ENCODE measurements around the gene MCL1.
"Not testable (repeated sequence)": the region's sequence is repeated elsewhere in the genome, so short reads cannot be mapped to it uniquely, and the experiment has no call there.

MCL1 gene

DNA sequence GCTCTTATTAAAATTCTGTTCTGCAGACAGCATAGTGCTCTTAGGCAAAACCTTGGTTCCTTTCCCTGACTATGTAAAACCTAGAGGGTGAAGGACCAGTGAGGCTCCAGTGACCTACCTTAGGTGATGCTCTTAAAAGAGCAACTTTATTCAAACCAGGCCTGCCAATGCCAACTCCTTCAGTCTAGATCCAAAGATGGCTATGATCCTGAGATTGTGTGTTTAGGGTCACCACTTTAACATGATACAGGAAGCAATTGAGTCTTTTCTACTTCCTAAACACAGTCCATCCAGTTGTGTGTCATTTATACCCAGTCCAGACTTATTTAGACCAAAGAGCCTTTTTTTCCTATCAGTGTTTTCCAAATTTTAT is 10.8 kb downstream of the MCL1 start:
- DNase-seq (ENCODE audit: low read depth in 2 of 2), result no peak

DNA sequence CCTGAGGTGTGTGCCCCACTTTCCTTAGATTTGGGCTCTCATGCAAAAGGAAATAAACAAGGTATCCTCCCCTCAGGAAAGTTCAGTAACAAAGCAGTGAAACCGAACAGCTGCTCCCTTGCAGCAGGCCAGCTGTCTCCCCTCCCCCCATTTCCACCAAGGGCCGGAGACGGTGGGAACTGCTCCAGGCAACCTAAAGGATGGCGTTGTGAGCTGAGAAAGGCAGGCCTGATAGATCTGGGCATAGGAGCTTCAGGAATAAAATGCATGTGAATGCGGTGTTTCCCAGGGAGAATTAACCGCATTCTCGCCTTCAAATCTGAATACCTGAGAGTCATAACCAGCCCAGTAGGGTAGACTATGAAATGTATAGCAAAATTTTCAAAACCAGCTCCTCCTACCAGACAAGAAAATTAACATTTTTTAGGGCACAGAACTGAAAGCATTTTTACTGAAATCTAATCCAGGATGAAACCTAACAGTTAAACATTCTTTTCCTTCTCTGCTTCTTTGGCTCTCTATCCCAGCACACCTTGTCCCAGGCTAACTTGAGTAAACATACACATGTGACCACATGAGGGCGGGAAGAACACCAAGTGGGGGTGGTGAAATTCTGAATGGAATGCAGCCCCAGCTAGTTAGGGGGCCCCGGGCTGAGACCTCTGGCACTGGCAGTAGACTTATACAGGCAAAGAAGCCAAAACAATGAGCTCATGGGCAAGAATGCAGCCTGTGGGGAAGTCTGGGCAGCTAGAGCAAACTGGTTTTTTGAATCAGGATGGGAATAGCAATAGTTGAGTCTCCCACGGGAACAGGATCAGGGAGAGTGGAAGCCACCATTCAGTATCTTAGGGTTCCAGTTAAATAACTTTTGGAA is 11.5 kb downstream of the MCL1 start:
- no peak for DNase-seq (ENCODE audit: low read depth in 2 of 2)

DNA sequence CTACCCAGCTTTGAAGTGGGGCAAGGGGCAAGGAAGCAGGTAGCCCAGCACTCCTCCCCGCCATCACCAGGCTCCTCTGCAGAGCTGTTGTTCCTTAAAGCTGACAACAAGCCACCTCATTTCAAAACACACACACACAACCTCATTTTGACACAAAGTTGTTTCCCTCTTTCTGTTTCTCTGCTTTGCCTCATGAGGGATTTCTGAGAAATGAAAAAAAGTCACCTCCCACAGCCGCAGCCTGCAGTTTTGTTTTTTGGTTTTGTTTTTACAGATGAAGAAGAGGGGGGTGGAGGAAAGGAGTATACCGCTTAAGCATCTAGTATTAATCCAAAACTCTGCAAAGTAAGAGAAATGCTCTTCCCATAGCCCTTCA is 12.1 kb downstream of the MCL1 start:
- no peak for DNase-seq (ENCODE audit: low read depth in 2 of 2)

DNA sequence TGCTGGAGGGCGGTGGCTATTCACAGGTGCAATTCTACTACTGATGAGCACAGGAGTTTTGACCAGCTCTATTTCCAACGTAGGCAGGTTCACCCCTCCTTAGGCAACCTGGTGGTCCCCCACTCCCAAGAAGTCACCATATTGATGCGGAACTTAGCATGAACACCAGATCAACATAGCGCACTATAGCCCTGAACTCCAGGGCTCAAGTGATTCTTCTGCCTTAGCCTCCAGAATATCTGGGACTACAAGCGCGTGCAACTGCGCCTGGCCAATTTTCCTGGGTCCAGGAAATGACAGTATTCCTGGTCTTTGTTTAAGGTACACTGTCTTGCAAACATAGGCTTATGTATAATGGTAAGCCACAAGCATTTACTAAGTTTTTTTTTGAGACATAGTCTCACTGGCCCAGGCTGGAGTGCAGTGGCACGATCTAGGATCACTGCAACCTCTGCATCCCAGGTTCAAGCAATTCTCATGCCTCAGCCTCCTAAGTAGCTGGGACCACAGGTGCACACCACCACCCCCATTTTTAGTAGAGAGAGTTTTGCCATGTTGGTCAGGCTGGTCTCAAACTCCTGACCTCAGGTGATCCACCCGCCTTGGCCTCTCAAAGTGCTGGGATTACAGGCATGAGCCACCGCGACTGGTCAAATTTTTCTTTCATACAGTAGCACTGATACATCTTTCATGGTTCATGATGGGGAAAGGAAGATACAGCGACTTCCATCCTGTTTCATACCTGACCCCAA is 12.6 kb downstream of the MCL1 start:
- no peak for DNase-seq (ENCODE audit: low read depth in 2 of 2)

DNA sequence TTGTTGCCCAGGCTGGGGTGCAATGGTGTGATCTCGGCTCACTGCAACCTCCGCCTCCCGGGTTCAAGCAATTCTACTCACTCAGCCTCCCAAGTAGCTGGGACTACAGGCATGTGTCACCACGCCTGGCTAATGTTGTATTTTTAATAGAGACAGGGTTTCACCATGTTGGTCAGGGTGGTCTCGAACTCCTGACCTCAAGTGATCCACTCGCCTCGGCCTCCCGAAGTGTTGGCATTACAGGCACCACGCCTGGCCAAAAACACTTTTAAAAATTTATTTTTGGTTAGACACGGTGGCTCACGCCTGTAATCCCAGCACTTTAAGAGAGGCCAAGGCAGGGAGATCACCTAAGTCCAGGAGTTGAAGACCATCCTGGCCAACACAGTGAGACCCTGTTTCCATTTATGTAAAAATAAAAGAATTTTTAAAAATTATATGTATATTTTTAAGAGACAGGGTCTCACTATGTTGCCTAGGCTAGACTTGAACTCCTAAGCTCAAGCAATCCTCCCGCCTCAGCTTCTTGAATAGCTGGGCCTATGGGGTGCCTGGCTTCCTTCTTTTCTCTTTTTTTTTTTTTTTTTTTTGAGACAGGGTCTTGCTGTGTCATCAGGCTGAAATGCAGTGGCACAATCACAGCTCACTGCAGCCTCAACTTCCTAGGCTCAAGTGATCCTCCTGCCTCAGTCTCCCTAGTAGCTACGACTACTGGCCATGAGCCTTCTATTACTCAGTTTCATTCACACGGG is 14.0 kb downstream of the MCL1 start:
- DNase-seq (ENCODE audit: low read depth in 2 of 2), result not testable (repeated sequence)

DNA sequence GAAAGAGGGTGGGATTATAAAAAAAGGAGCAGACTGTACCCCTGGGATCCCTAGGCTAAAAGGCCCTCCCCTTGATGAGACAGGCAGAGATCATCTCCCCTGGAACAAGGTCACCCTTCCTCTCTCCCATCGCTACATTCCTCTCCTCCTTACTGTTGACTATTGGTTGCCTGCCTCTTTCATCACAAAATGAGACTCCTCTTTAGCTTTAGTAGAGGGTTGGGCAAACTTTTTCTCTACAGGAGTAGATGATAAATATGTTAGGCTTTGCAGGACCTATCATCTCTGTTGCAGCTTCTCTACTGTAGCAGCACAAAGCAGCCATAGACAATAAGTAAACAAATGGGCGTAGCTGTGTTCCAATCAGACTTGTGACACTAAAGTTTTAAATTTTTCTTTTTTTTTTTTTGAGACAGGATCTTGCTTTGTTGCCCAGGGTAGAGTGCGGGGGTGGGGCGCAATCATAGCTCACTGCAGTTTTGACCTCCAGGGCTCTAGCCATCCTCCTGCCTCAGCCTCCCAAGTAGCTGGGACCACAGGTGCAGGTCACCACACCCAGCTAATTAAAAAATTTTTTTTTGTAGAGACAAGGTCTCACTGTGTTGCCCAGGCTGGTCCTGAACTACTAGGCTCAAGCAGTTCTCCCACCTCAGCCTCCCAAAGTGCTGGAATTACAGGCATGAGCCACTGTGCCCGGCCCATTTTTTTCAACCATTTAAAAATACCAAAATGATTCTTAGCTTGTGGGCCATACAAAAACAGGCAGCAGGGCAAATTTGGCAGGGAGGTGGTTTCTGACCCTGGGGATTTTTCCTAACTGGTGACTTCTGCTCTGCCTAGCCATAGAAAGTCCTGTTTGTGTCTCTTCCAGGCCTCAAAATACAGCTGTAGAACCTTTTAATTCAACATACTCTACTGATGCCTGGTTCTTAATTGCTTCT is 15.1 kb downstream of the MCL1 start:
- DNase-seq (ENCODE audit: low read depth in 2 of 2), result no peak

DNA sequence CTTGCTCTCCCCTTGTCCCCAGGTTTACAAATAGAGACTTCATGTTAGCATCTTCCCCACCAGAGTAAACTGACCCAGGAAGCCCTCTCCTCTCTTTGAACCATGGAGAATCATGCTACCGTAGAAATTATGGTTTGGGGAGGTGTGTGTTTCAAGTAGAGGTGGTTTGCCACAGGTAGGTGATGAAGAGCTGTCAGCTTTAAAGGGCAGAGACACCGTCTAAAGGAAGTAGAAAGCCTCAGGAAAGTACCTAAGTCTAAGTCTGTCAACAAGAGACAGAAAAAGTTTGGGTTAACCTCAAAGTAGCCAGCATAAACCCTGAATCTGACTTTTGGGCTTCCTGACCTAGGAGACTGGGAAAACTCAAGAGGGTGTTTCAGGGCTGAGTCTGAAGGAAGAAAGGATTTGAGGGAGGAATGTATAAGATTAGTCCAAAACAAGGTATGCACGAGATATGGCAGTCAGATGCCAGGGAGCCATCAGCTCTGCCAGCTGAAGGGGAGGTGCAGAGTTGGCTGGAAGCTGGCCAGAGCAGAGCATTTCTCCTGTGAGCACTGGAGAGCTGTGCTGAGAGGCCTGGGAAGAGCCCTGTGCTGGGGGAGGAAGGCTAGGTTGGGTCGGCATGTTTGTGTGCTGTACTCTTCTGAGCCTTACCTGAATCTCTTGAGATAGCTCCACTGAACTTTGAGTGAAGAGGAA is 15.9 kb downstream of the MCL1 start:
- no peak for DNase-seq (ENCODE audit: low read depth in 2 of 2)

DNA sequence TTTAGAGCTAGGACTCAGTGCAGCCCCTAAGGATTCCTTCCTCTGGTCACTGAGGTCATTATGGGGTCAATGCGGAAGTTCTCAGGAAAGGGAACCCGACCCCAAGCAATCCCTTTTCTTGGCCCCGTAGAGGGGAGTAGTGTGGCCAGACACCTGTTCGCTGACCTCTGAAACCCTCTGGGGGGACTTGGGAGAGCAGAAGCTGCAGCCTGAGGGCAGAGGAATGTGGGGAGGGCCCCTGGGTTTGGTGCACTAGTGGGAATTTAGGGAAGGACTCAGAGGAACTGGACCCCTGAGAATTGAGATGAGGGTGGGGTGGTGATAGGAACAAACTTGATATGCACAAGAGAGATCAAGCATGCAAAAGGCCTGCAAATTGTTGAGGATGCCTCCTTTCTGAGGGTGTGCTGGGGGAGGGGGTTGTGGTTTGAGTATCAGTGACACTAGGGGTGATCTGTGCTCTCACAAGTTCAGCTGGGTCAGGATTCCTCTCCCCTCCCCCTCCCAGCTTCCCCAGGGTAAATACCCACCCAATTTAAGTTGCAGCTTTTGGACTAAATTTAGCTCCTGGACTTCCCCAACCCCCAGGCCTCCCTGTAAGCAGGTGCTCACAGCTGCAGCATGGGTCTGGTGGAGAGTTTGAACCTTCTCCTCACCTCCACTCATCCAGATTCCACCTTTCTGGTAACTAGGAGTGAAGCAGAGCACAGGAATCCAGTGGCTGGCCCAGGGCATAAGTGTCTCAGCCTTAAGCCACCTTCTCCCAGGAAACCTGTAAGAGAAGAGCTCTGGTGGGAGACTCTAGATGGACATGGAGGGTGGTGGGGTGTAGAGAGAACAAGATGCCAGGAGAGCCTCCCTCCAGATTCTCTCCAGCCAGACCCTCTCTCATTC is 16.7 kb downstream of the MCL1 start:
- DNase-seq (ENCODE audit: low read depth in 2 of 2), result peak in 1 of 2 donors; percentile 46

DNA sequence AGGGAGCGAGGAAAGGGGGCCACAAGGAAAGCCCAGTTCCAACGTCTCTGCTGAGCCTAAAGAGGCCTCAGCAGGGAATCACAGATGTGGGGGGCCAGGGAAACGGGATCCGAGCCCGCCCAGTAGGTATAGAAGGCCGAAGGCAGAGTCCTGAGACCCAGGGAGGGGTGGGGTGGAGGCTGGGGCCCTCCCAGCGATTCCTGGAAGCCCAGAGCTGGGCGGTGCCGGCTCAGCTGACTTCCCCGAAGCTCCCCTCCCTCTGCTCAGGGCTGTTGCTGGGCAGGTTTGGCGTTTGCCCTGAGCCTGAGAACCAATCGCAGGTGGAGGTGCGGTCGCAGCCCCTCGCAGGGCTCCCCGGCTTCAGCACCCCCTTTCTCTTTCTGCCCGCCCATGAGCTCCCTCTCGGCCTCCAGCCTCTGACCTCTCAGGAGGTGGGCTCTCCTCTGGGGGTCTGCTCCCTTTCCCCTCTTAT is 17.4 kb downstream of the MCL1 start:
- peak; percentile 79 to 81 for DNase-seq (ENCODE audit: low read depth in 2 of 2)

DNA sequence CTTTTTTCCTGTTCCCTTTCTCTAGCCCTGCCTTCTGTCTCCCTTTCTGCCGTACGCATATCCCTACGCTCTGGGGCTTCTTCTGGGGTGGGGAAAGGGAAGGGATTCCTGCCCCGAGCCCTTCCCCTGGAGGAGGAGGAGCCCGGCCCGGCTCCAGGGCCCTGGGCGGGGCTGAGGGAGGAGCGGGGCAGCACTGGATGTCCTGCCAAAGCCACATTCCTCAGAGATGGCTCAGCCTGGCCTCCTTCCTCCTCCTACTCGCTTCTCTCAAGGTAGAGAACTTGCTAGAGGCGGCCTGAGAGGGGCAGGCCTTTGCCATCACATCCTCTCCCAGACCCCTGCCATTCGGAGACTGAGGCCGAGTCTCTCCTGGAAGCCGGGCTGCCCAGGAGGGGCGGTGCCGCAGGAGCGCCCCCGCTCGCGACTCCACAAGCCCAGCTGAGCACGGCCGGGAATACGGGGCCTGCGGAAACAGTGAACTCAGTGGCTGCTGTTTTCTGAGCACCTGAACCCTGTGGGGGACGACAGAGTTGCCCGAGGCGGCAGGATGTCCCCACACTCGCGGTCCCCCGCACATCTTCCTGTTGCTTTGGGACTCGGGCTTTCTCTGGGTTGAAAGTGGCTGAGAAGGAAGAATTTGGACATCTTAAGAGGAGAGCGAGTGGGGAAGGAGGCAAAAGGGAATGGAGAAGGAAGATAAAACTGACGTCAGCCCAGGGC is 18.0 kb downstream of the MCL1 start:
- DNase-seq (ENCODE audit: low read depth in 2 of 2), result peak in 1 of 2 donors; percentile 52

DNA sequence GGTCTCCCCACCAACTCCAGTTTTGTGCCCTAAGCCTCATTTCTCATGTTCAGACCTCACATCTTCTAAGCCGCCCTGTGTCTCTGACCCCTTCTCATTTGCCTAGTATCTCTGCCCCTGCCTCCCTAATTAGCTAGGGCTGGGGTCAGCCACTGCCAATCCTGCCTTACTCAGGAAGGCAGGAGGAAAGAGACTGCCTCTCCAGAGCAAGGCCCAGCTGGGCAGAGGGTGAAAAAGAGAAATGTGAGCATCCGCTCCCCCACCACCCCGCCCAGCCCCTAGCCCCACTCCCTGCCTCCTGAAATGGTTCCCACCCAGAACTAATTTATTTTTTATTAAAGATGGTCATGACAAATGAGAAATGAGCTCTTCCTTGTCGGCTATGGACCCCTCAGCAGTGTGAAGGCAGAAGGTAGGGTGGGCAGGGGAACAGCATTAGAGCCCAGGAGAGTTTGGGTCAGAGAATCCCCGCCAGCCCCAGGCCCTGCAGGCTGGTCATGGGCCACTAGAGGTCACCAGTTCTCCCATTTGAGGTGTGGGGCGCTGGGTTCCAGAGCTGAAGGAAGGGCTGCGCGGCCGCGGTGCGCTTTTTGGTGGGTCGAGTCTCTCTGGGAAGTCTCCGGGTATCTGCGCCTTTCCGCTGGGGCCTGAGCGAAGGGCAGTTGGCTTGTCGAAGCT is 18.7 kb downstream of the MCL1 start:
- DNase-seq (ENCODE audit: low read depth in 2 of 2), result peak; percentile 72 to 78

DNA sequence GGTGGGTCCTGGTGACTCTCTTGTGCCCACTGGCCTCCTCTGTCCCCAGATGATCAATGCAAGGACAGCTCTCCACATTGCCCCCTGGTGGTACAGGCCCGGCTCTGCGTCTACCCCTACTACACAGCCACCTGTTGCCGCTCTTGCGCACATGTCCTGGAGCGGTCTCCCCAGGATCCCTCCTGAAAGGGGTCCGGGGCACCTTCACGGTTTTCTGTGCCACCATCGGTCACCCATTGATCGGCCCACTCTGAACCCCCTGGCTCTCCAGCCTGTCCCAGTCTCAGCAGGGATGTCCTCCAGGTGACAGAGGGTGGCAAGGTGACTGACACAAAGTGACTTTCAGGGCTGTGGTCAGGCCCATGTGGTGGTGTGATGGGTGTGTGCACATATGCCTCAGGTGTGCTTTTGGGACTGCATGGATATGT is 19.4 kb downstream of the MCL1 start:
- peak; percentile 58 to 70 for DNase-seq (ENCODE audit: low read depth in 2 of 2)

DNA sequence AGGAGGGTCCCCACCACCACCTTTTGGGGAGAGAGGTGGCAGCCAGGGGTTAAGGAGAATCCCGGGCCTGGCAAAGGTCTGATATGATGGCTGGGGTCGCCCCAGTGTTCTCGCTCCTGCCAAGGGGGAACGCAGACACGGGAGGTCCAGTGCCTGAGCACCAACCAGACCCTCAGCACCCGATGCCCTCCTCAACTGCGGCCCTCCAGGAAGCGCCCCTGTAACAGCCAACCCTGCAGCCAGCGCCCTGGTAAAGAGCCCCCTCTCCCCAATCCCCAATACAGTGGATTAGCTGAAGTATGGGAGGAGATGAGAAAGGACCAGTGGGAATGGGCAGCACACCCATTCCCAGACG is 19.8 kb downstream of the MCL1 start:
- DNase-seq (ENCODE audit: low read depth in 2 of 2), result no peak

DNA sequence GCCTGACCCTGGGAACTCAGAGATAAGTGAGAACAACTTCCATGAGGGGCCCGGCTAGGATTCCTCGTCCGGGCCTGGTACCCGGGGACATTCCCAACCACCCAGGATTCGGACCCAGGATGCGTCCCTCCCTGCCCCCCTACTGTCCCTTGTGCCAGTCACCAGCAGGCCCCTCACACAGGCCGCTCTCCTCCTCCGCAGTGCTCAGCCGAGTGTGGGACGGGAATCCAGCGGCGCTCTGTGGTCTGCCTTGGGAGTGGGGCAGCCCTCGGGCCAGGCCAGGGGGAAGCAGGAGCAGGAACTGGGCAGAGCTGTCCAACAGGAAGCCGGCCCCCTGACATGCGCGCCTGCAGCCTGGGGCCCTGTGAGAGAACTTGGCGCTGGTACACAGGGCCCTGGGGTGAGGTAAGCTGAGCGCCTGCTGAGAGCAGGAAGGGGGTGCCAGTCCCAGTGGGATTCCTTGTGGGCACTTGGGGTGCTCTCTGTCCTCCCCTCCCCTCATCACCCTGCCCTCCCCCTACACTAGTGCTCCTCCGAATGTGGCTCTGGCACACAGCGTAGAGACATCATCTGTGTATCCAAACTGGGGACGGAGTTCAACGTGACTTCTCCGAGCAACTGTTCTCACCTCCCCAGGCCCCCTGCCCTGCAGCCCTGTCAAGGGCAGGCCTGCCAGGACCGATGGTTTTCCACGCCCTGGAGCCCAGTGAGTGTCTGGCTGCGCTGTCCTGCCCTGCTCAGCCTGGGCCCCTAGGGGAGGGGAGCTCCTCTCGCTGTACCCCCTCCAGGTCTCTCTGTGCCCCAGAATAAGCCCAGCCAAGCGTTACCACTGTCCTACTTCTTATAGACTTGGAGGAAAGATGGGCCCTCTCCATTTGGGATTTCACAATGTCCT is 20.4 kb downstream of the MCL1 start:
- no peak for DNase-seq (ENCODE audit: low read depth in 2 of 2)

DNA sequence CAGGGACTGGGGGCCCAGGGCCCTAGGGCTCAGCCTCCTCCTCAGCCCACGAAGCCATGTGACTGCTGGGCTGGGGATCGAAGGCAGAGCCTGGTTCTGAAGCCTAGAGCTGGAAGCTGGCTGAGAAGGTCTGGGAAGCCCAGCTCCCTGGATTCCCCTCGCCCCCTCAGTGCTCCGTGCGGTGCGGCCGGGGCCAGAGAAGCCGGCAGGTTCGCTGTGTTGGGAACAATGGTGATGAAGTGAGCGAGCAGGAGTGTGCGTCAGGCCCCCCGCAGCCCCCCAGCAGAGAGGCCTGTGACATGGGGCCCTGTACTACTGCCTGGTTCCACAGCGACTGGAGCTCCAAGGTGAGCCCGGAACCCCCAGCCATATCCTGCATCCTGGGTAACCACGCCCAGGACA is 21.1 kb downstream of the MCL1 start:
- DNase-seq (ENCODE audit: low read depth in 2 of 2), result no peak

DNA sequence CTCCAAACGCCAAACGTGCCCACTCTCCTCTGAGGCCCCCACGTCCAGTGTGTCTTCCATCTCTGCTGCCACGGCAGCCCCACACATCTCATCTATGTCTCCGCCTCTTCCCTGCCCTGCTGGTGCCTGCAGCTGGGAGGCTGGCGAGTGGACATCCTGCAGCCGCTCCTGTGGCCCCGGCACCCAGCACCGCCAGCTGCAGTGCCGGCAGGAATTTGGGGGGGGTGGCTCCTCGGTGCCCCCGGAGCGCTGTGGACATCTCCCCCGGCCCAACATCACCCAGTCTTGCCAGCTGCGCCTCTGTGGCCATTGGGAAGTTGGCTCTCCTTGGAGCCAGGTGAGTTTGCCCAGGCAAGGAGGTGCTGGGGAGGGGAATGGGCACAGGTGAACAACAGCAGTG is 21.6 kb downstream of the MCL1 start:
- DNase-seq (ENCODE audit: low read depth in 2 of 2), result no peak

DNA sequence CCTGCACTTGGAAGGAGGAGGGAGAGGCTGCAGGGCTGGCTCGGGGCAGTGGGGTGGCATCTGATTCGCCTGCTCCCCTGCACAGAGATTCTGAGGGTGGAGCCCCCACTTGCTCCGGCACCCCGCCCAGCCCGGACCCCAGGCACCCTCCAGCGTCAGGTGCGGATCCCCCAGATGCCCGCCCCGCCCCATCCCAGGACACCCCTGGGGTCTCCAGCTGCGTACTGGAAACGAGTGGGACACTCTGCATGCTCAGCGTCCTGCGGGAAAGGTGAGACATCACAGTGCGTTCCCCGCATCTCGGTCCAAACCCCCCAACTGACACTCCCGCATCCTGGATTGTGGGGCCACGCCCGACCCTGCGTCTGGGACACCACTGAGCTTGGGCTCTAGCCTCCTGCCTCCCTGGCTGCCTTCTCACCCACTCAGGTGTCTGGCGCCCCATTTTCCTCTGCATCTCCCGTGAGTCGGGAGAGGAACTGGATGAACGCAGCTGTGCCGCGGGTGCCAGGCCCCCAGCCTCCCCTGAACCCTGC is 22.3 kb downstream of the MCL1 start:
- no peak for DNase-seq (ENCODE audit: low read depth in 2 of 2)

All from stimulated activated CD4-positive, alpha-beta T cell treated with anti-CD3 and anti-CD28 coated beads, Interleukin-1b, Interleukin-23, amount 100 ng/mL, for 4 hours (primary cell).